ENCODE data around the gene GCNT2.

GRCh38 chr6:10518557-10519407 lies 2.4 kb upstream of the GCNT2 start:
- TF ChIP-seq EGR1 (IDR thresholded peaks at IDR 0.05) (no peak), FOXM1 (IDR thresholded peaks at IDR 0.05; ENCODE audit: borderline replicate concordance, low read depth) (no peak), EP300 (IDR thresholded peaks at IDR 0.05; ENCODE audit: borderline replicate concordance) (no peak), TEAD4 (IDR thresholded peaks at IDR 0.05) (no peak), REST (IDR thresholded peaks at IDR 0.05; ENCODE audit: low read depth) (no peak), CREB1 (IDR thresholded peaks at IDR 0.05; ENCODE audit: low read depth) (no peak)
